Measurements from ENCODE around the gene LHFPL3.

LHFPL3 gene

DNA sequence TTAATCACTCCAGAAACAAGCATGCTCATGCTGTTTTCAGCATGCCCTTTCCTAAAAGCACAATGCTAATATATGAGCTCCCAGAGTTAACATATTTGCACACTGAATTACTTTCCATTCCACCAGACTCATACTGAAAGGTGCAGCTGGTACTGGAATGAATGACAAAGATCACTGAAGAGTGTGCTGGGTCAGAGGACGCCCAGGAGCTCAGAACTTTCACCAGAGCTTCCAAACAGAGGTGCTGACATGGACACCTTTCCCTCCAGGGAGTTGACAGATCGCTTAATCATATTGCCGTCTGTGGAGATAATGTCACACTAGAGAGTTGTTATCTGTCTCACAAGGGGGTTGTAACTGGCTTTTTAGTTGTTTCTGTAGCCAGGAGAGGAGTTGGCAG, 292.9 kb downstream of the LHFPL3 start:
- H4K8ac ChIP-seq (ENCODE audit: low read length), result no peak overlapping the region

DNA sequence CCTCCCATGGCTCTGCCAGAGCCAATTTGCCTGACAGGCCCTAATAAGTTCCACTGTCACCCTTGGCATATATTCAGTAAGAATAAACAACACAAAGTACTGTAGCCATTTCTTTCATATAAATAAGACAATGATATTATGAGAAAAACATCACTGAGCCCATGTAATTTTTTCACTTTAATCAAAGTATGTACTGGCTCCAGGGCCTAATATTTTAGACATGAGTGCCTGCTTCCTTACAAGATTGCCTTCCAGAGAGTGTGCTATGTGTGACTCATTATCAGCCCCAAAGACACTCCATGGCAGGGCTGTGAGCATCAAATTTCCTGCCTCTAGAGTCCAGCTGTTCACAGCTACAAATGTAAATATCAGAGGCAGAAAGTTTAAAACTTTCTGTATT, 297.6 kb downstream of the LHFPL3 start:
- Histone ChIP-seq H3K14ac (ENCODE audit: low read length in 2 of 2) (no peak overlapping the region), H3K18ac (ENCODE audit: low read depth in 1 of 2, low read length in 2 of 2) (no peak overlapping the region), H3K4ac (ENCODE audit: low read depth in 1 of 2, low read length in 2 of 2) (no peak overlapping the region), H2BK12ac (ENCODE audit: low read length in 2 of 2) (no peak overlapping the region), H2AK5ac (ENCODE audit: low read length, severe bottlenecking) (no peak overlapping the region), H3K27me3 (ENCODE audit: control insufficient read depth in 1 of 2, insufficient read depth in 1 of 2, low read length in 2 of 2) (no peaks in the 10 kb centered on the region), H3K9me3 (ENCODE audit: control insufficient read depth, low read length) (no peaks in the 10 kb centered on the region), H2BK5ac (ENCODE audit: low read depth, low read length, poor library complexity, severe bottlenecking) (no peak overlapping the region), H3K4me1 (ENCODE audit: control insufficient read depth, insufficient read depth, low read depth, low read length) (no peaks in the 10 kb centered on the region), H2AFZ (ENCODE audit: low read depth, low read length) (no peak overlapping the region), H3K79me1 (replicated peaks; ENCODE audit: low read length, poor library complexity, severe bottlenecking) (no peaks in the 10 kb centered on the region), H3K4me2 (ENCODE audit: low read length, poor library complexity, severe bottlenecking) (no peak overlapping the region), H2BK120ac (ENCODE audit: low read depth, low read length) (no peak overlapping the region), H4K91ac (ENCODE audit: low read length) (no peak overlapping the region), H3K36me3 (ENCODE audit: control insufficient read depth in 1 of 2, insufficient read depth in 2 of 2, low read depth in 1 of 2, low read length in 2 of 2) (no peaks in the 10 kb centered on the region), H3K23ac (ENCODE audit: low read length in 2 of 2) (no peak overlapping the region), H3K4me3 (ENCODE audit: insufficient read depth in 1 of 2, low read depth in 1 of 2, low read length in 2 of 2) (no peak overlapping the region), H4K8ac (ENCODE audit: low read length) (no peak overlapping the region), H3K27ac (ENCODE audit: low read length, poor library complexity, severe bottlenecking) (no peak overlapping the region), H2BK15ac (ENCODE audit: low read depth, poor library complexity, severe bottlenecking) (no peak overlapping the region), H3K9ac (ENCODE audit: low read length) (no peak overlapping the region)
- DNase-seq, result no peak

More for the DNA sequence above, 292.9 kb downstream of the LHFPL3 start:
- H2AFZ ChIP-seq (ENCODE audit: low read depth, low read length), result no peak overlapping the region
- H3K79me1 ChIP-seq (replicated peaks; ENCODE audit: low read length, poor library complexity, severe bottlenecking), result no peaks in the 10 kb centered on the region
- H3K9me3 ChIP-seq (ENCODE audit: control insufficient read depth, low read length), result no peaks in the 10 kb centered on the region
- H3K4ac ChIP-seq (ENCODE audit: low read depth in 1 of 2, low read length in 2 of 2), result no peak overlapping the region
- no peak overlapping the region for H4K91ac ChIP-seq (ENCODE audit: low read length)
- no peak overlapping the region for H3K9ac ChIP-seq (ENCODE audit: low read length)
- no peaks in the 10 kb centered on the region for H3K4me1 ChIP-seq (ENCODE audit: control insufficient read depth, insufficient read depth, low read depth, low read length)
- no peak overlapping the region for H3K27ac ChIP-seq (ENCODE audit: low read length, poor library complexity, severe bottlenecking)
- no peak overlapping the region for H3K14ac ChIP-seq (ENCODE audit: low read length in 2 of 2)
- WGBS, result 50% methylated on average over 3 of the region's 3 CpGs
- no peak overlapping the region for H2AK5ac ChIP-seq (ENCODE audit: low read length, severe bottlenecking)
- H3K4me2 ChIP-seq (ENCODE audit: low read length, poor library complexity, severe bottlenecking), result no peak overlapping the region
- H2BK15ac ChIP-seq (ENCODE audit: low read depth, poor library complexity, severe bottlenecking), result no peak overlapping the region
- no peak overlapping the region for H3K4me3 ChIP-seq (ENCODE audit: insufficient read depth in 1 of 2, low read depth in 1 of 2, low read length in 2 of 2)
- H2BK12ac ChIP-seq (ENCODE audit: low read length in 2 of 2), result no peak overlapping the region
- DNase-seq, result no peak
- no peak overlapping the region for H2BK120ac ChIP-seq (ENCODE audit: low read depth, low read length)
- no peak overlapping the region for H3K23ac ChIP-seq (ENCODE audit: low read length in 2 of 2)
- H3K18ac ChIP-seq (ENCODE audit: low read depth in 1 of 2, low read length in 2 of 2), result no peak overlapping the region
- no peak overlapping the region for H2BK5ac ChIP-seq (ENCODE audit: low read depth, low read length, poor library complexity, severe bottlenecking)
- no peaks in the 10 kb centered on the region for H3K27me3 ChIP-seq (ENCODE audit: control insufficient read depth in 1 of 2, insufficient read depth in 1 of 2, low read length in 2 of 2)
- H3K36me3 ChIP-seq (ENCODE audit: control insufficient read depth in 1 of 2, insufficient read depth in 2 of 2, low read depth in 1 of 2, low read length in 2 of 2), result no peaks in the 10 kb centered on the region

DNA sequence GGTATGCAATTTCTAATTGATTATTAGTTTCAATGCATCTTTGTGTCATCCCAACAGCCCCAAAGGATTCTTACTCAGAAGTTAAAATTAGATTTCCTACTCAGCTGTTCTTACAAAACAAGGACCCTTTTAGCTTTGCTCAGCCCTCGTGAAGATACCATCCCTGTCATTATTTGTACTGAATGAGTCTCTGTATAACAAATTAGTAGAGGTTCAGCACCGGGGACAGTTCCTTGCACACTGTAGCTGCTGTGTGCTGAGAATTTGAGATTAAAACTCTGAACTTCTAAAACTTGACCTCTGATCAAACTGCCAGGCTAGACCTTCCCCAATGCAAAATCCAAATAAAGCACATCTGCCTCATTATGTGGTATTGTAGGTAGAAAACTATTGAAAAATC, 299.1 kb downstream of the LHFPL3 start:
- Histone ChIP-seq H2AFZ (ENCODE audit: low read depth, low read length) (no peak overlapping the region), H3K18ac (ENCODE audit: low read depth in 1 of 2, low read length in 2 of 2) (no peak overlapping the region), H3K79me1 (replicated peaks; ENCODE audit: low read length, poor library complexity, severe bottlenecking) (no peaks in the 10 kb centered on the region), H3K36me3 (ENCODE audit: control insufficient read depth in 1 of 2, insufficient read depth in 2 of 2, low read depth in 1 of 2, low read length in 2 of 2) (no peaks in the 10 kb centered on the region), H3K4me2 (ENCODE audit: low read length, poor library complexity, severe bottlenecking) (no peak overlapping the region), H2BK15ac (ENCODE audit: low read depth, poor library complexity, severe bottlenecking) (no peak overlapping the region), H4K8ac (ENCODE audit: low read length) (no peak overlapping the region), H3K23ac (ENCODE audit: low read length in 2 of 2) (no peak overlapping the region), H3K9me3 (ENCODE audit: control insufficient read depth, low read length) (no peaks in the 10 kb centered on the region), H3K4me1 (ENCODE audit: control insufficient read depth, insufficient read depth, low read depth, low read length) (no peaks in the 10 kb centered on the region), H4K91ac (ENCODE audit: low read length) (no peak overlapping the region), H3K27ac (ENCODE audit: low read length, poor library complexity, severe bottlenecking) (no peak overlapping the region), H2BK120ac (ENCODE audit: low read depth, low read length) (no peak overlapping the region), H3K9ac (ENCODE audit: low read length) (no peak overlapping the region), H3K4ac (ENCODE audit: low read depth in 1 of 2, low read length in 2 of 2) (no peak overlapping the region), H3K27me3 (ENCODE audit: control insufficient read depth in 1 of 2, insufficient read depth in 1 of 2, low read length in 2 of 2) (no peaks in the 10 kb centered on the region), H2BK5ac (ENCODE audit: low read depth, low read length, poor library complexity, severe bottlenecking) (no peak overlapping the region), H3K4me3 (ENCODE audit: insufficient read depth in 1 of 2, low read depth in 1 of 2, low read length in 2 of 2) (no peak overlapping the region), H3K14ac (ENCODE audit: low read length in 2 of 2) (no peak overlapping the region), H2AK5ac (ENCODE audit: low read length, severe bottlenecking) (no peak overlapping the region), H2BK12ac (ENCODE audit: low read length in 2 of 2) (no peak overlapping the region)
- no peak for DNase-seq
- no CpG with 5 or more reads among the region's 2 CpGs for WGBS

DNA sequence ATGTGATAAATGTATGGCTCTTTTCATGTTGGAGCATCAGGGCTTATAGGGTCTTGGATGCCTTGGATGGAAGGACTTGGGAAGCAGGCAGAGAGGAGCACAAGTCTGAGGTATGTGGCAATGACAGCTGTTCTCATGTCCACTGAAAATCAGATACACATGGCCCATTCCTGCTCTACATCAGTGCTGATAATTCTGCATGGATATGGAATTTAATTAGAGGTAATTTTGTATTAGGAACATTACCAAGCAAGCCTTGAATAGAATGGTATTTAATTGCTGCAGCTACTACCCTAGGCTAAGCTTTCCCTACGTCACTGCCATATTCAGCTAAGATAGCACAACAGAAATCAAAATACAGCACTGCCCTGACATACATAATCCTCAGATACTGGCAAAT, 299.6 kb downstream of the LHFPL3 start:
- no peaks in the 10 kb centered on the region for H3K27me3 ChIP-seq (ENCODE audit: control insufficient read depth in 1 of 2, insufficient read depth in 1 of 2, low read length in 2 of 2)
- H3K4me2 ChIP-seq (ENCODE audit: low read length, poor library complexity, severe bottlenecking), result no peak overlapping the region
- H2BK15ac ChIP-seq (ENCODE audit: low read depth, poor library complexity, severe bottlenecking), result no peak overlapping the region
- no peak overlapping the region for H3K27ac ChIP-seq (ENCODE audit: low read length, poor library complexity, severe bottlenecking)
- H3K9me3 ChIP-seq (ENCODE audit: control insufficient read depth, low read length), result no peaks in the 10 kb centered on the region
- H2BK5ac ChIP-seq (ENCODE audit: low read depth, low read length, poor library complexity, severe bottlenecking), result no peak overlapping the region
- H3K36me3 ChIP-seq (ENCODE audit: control insufficient read depth in 1 of 2, insufficient read depth in 2 of 2, low read depth in 1 of 2, low read length in 2 of 2), result no peaks in the 10 kb centered on the region
- H3K79me1 ChIP-seq (replicated peaks; ENCODE audit: low read length, poor library complexity, severe bottlenecking), result no peaks in the 10 kb centered on the region
- no peaks in the 10 kb centered on the region for H3K4me1 ChIP-seq (ENCODE audit: control insufficient read depth, insufficient read depth, low read depth, low read length)
- H3K9ac ChIP-seq (ENCODE audit: low read length), result no peak overlapping the region
- H2BK12ac ChIP-seq (ENCODE audit: low read length in 2 of 2), result no peak overlapping the region
- no peak overlapping the region for H3K23ac ChIP-seq (ENCODE audit: low read length in 2 of 2)
- H3K18ac ChIP-seq (ENCODE audit: low read depth in 1 of 2, low read length in 2 of 2), result no peak overlapping the region
- H3K14ac ChIP-seq (ENCODE audit: low read length in 2 of 2), result no peak overlapping the region
- no peak overlapping the region for H3K4me3 ChIP-seq (ENCODE audit: insufficient read depth in 1 of 2, low read depth in 1 of 2, low read length in 2 of 2)
- no peak overlapping the region for H4K8ac ChIP-seq (ENCODE audit: low read length)
- H2AFZ ChIP-seq (ENCODE audit: low read depth, low read length), result no peak overlapping the region
- H4K91ac ChIP-seq (ENCODE audit: low read length), result no peak overlapping the region
- no peak overlapping the region for H3K4ac ChIP-seq (ENCODE audit: low read depth in 1 of 2, low read length in 2 of 2)
- no peak for DNase-seq
- no peak overlapping the region for H2BK120ac ChIP-seq (ENCODE audit: low read depth, low read length)
- no peak overlapping the region for H2AK5ac ChIP-seq (ENCODE audit: low read length, severe bottlenecking)
- WGBS, result 35% methylated on average over 1 of the region's 1 CpG
